Measurements from ENCODE around the gene KLF13.

GRCh38 chr15:31300208-31300661, 26.4 kb upstream of the KLF13 start:
- no peak for TF ChIP-seq POLR2AphosphoS5 (IDR thresholded peaks at IDR 0.05; ENCODE audit: low read depth, low read length)
- no peak for TF ChIP-seq CTCF (IDR thresholded peaks at IDR 0.05)
- TF ChIP-seq SIN3A (IDR thresholded peaks at IDR 0.05; ENCODE audit: borderline replicate concordance, insufficient read depth, low read depth, low read length), result no peak
- TF ChIP-seq REST (IDR thresholded peaks at IDR 0.05; ENCODE audit: insufficient read depth in 1 of 2, low read depth in 2 of 2, low read length in 1 of 2), result no peak
